GM08714 (cell line): ENCODE results near the gene NARS2.
"Not testable (repeated sequence)": the region's sequence is repeated elsewhere in the genome, so short reads cannot be mapped to it uniquely, and the experiment has no call there.

ENCODE experiments used
- H3K4me3 ChIP-seq: fragments of 200-500 bp; sonication (Bioruptor generic); 2 replicates; pipeline ENCODE4 v1.5.1; 2014; ENCODE audit warnings: mild to moderate bottlenecking, low read length, inconsistent platforms
- ZNF274 ChIP-seq: IDR thresholded peaks from 2 replicates; pipeline ENCODE4 v1.6.1; 2012; ENCODE audit warnings: mild to moderate bottlenecking, low read depth, low read length

NARS2 gene

DNA sequence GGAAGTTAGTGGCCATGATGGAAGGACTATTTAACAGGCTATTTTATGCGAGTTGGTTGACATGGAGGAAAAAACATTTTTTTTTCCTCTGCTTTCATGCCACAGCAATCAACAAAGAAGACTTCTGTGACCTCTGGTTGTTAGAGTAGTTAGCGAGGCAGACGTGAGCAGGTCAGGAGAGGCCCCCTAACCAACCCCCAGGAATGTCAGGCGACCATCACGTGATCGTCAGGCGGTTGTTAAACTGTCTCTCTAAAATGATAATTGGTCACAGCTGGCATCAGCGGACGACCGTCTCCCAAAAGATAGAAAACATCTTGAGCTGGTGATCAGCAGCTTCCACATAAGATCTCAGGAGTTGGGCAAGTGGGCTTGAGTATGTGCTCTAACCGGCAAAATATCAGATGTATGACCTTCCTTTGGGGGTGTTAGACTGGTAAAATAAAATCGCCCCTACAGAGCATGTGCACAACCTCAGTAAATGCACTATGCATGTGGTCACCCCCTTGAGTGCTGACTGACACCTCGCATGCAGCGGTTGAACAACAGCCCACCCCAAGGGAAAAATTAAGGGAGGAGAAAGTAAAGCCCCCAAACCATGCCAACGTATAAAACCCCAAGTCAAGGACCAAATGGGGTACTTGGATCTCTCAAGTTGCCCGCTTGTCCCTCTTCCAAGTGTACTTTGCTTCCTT, 20.9 kb upstream of the NARS2 start:
- TF ChIP-seq ZNF274 = no peak
- H3K4me3 ChIP-seq = no peak overlapping the region

DNA sequence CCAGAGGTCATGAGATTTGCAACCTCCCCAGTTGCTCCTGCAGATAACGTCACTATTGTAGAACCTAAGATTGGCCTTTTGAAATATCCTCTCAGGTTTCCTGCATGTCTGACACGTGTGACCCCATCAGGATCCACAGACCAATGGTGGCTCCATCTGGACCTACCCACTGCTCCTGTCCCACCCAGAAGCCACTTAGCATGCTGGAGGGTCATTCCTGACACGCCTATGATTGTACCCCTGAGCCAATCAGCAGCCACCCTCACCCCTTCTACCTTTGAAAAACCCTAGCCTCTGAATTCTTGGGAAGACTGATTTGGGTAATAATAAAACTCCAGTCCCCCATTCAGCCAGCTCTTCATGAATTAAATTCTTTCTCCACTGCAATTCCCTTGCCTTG, 20.1 kb upstream of the NARS2 start:
- no peak overlapping the region for H3K4me3 ChIP-seq
- no peak for TF ChIP-seq ZNF274

DNA sequence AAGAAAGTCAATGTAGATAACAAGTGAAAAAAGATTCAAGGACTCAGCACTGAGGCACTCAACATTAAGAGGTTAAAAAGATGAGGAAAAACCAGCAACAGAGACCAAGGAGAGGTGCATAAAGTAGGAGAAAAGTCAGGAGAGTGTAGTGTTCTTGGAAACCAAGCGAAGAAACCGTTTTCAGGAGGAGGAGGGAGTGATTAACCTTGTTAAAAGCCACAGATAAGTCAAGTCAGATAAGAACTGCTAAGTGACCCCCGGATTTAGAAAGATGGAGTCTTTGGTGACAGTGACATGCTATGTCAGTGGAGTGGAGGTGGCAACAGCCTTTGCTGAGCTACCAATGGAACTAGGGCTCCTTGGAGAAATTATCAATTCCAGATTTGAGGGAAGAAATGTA, 13.9 kb upstream of the NARS2 start:
- no peak for TF ChIP-seq ZNF274

DNA sequence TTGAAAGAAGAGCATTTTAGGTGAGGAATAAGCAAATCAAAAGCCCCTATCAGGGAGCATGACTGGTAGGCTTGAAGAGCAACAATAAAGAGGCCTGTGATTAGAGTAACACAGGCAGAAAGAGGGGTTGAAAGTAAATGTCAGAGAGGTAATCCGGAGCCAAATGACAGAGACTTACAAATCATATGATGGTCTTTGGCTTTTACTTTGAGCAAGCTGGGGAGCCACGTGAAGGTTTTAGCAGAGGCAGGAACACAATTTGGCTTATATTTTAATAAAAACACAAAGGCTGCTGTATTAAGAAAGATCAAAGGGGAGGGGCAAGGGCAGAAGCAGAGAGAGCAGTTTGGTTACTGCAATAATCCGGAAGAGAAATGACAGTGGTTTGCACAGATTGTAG, 12.8 kb upstream of the NARS2 start:
- H3K4me3 ChIP-seq = no peak overlapping the region
- TF ChIP-seq ZNF274 = no peak

More for the DNA sequence above, 13.9 kb upstream of the NARS2 start:
- H3K4me3 ChIP-seq = no peak overlapping the region

DNA sequence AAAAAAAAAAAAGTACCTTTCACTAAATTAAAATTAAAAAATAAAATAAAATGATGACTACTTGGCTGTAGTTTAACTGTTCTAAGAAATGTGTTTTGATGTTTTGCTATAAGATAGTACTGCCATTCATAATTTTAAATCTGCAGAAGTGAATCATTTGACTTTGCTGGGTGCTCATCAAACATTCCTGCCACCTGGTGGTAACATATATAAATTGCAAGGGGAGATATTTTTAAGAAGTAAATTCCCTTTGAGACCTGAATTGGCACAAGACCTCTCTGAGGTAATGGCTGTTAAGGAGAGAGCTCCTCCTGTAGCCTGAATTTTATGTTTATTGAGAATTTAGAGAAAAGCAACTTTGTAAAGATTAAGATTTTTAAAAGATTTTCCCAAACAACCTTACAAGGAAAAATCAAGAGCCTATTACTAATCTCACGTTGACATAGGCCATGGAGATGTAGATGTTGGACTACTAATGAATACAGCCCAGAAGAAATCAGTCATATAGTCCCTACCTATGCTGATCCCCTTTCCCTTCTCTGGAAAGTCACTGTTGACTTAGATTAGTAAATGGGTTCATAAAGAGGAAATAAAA, 11.9 kb upstream of the NARS2 start:
- TF ChIP-seq ZNF274 = no peak
- H3K4me3 ChIP-seq = no peak overlapping the region

DNA sequence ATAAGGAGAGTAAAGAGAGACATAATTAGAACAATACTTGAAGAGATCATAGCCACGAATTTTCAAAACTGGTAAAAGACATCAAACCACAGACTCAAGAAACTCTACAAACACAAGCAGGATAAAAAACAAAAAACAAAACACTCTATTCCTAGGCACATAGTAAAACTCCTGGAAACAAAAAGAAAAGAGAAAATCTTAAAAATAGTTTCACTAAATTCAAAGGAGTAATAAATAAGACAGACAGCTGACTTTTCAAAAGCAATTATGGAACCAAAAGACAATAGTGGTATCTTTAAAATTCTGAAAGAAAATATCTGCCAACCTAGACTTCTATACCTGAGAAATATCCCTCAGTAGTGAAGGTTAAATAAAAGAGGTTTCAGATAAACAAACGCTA, 9.2 kb upstream of the NARS2 start:
- TF ChIP-seq ZNF274 = no peak
- H3K4me3 ChIP-seq = no peak overlapping the region

DNA sequence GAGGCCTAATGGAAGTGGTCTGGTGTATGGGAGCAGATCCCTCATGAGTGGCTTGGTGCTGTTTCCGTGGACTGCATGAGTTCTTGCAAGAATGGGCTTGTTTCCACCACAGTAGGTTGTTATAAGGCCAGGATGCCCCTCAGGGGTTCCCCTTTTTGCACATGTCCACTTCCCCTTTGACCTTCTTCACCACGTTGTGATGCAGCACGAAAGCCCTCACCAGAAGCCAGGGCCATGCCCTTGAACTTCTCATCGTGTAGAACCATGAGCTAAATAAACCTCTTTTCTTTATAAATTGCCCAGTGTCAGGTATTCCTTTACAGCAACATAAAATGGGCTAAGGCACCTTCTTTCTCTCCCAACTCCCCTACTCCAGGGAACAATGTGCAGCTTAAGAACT, 2.8 kb upstream of the NARS2 start:
- TF ChIP-seq ZNF274 = no peak
- H3K4me3 ChIP-seq = no peak overlapping the region

DNA sequence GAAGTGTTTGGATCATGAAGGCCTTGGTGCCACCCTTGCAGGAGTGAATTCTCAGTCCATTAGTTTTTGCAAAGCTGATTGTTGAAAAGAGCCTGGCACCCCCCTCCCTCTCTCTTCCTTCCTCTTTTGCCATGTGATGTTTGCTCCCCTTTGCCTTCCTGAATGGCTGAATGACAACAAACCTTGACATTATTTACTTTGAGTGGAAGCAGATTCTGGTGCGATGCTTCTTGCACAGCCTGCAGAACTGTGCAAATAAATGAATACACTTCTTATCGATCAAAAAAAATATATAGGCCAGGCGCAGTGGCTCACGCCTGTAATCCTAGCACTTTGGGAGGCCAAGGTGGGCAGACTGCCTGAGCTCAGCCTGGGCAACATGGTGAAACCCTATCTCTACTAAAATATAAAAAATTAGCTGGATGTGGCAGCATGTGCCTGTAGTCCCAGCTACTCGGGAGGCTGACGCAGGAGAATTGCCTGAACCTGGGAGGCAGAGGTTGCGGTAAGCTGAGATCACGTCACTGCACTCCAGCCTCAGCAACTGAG, 2.0 kb upstream of the NARS2 start:
- H3K4me3 ChIP-seq = no peak overlapping the region
- no peak for TF ChIP-seq ZNF274

DNA sequence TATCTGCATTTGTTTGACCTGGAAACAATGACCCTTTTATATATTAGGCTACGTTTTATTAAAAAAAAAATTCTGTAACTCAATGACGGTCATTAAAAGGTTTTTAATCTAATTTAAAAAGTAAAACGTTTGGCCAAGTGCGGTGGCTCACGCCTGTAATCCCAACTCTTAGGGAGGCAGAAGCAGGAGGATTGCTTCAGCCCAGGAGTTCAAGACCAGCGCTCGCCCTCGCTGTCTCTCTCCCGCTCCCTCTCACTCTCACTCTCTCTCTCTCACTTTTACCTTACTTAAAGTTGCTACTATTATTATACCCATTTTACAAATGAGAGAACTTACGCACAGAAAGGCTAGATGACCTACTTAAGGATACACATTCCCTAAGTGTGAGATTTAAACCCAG, 814 bp upstream of the NARS2 start:
- H3K4me3 ChIP-seq = peak overlapping the region; percentile 89; the same call in 1 of the 2 replicates
- no peak for TF ChIP-seq ZNF274

DNA sequence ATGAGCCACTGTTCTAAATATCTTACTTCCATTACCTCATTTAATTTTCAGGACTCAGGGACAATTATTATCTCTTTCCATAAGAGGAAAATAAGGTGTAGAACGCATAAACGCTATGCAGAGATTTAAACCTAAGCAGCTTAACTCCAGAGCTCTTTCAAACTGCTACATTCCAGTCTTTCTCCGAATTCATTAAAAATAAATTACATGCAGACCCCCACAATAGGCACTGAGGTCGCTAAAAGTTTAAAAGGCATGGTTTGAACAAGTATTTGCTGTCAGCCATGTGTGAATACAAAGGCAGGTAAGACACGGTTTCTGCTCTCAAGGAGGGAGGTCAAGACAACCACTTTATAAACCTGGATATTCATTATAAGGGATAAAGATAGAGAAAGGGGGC, 983 bp downstream of the NARS2 start:
- H3K4me3 ChIP-seq = peak overlapping the region; percentile 89
- TF ChIP-seq ZNF274 = no peak

DNA sequence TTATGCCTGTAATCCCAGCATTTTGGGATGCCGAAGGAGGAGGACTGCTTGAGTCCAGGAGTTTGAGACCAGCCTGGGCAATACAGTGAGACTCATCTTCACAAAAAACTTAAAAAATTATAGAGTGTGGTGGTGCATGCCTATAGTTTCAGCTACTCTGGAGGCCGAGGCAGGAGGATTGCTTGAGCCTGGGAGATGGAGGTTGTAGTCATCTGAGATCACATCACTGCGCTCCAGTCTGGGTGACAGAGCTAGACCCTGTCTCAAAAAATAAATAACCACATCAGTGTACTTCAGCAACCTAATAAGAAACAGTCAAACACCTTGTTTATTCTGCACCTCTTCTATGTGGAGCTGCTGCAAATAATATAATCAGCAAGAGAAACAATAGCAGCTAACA, 1.4 kb downstream of the NARS2 start:
- peak overlapping the region; percentile 89 for H3K4me3 ChIP-seq

DNA sequence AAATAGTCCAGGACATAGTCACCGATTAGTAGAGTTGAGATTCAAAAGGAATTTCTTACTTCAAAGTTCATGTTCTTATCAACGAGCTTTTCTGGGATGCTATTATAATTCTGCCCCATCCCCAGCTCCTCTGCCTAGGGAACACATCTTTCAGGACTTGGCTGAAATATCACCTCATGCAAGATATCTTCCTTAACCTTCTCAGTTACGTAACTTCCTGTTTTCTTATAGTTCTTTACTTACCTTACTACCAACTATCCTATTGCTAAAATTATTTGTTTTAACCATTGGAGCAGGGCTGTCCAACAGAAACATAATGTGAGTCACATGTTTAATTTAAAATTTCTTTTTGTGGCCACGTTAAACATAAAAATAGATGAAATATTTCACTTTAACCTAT, 2.3 kb downstream of the NARS2 start:
- no peak overlapping the region for H3K4me3 ChIP-seq
- no peak for TF ChIP-seq ZNF274

More for the DNA sequence above, 1.4 kb downstream of the NARS2 start:
- no peak for TF ChIP-seq ZNF274

DNA sequence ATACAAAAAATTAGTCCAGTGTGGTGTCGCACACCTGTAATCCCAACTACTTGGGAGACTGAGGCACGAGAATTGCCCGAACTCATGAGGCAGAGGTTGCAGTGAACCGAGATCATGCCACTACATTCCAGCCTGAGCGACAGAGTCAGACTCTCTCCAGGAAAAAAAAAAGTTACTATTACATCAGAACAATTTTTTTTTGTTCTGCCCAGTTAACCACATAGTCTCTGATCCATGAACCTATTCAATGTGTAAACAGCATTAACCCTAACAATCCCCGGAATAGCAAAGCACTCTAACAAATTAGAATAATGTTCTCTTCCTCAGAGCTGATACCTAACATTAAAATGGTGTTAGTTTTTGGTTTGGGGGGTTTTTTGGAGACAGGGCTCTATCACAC, 4.6 kb downstream of the NARS2 start:
- H3K4me3 ChIP-seq = no peak overlapping the region
- no peak for TF ChIP-seq ZNF274

DNA sequence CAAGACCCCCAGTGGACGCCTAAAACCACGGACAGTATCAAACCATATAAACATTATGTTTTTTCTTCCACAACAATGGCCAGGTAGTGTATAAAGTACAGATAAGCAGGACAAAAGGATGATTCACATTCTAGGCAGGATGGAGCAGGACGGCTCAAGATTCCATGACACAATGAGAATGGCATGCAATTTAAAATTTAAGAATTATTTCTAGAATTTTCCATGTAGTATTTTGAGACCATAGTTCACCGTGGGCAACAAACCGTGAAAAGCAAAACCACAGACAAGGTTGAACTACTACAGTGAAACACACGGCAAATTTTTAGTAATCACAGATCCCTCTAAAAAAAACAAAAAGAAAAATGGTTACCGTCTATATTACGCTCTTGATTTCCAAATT, 7.5 kb downstream of the NARS2 start:
- H3K4me3 ChIP-seq = no peak overlapping the region
- no peak for TF ChIP-seq ZNF274

DNA sequence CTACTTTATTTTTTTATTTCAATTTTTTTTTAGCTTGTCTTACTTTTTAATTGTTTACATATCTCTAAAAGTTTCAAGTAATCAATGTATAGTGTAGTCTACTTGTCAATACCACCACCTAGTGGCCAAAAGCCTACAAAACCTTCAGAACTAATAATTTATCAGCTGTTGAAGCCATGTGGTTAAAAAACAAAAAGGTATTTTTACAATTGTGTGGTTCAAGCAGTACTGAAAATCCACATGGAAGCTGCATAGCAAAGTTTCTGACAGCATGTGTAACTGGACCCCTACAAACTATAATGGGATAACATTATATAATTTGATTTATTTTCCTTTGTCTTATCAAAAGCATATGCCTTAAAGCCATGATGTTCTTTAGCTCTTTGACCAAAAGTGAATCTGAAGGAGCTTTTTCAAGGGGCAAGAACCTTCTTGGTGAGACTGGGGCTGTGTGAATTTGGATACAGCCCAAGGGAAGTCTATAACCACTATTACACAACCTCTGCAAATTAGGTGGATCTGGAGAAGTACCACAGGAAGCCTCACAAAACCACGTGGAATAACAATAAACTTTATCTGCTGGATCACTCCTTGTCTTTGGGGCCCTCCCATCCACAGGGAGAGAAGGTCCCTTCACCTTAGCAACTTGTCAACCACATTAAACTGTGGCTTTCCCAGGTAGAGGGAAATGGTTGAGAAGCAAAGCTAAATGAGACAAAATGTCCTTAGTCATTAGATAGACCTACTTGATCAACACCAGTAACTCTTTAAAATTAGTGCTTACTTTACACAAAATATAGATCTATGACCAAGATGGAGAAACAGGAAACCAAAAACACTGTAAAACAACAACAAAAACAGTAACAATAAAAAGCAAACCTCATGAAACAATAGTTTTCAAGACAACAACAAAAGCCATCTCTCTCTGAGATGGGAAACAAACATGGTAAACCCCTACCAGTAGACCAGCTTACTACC, 9.9 kb downstream of the NARS2 start:
- TF ChIP-seq ZNF274 = no peak
- no peak overlapping the region for H3K4me3 ChIP-seq

DNA sequence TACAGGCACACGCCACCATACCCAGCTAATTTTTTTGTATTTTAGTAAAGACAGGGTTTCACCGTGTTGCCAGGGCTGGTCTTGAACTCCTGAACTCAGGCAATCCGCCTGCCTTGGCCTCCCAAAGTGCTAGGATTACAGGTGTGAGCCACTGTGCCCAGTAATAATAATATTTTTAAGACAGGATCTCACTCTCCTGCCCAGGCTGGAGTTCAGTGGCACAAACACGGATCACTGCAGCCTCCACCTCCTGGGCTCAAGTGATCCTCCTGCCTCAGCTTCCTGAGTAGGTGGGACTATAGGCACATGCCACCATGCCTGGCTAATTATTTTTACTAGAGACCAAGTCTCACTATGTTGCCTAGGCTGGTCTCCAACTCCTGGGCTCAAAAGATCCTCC, 10.6 kb downstream of the NARS2 start:
- H3K4me3 ChIP-seq = not testable (repeated sequence)

DNA sequence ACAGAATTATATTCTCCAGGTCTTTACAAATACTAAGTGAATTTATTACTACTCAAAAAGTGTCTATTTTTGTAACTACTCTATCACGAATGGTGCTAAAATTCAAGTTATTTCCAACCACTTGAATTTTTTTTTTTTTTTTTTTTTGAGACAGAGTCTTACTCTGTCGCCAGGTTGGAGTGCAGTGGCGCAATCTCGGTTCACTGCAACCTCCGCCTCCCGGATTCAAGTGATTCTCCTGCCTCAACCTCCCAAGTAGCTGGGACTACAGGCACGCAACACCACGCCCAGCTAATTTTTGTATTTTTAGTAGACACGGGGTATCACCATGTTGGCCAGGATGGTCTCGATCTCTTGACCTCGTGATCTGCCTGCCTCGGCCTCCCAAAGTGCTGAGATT, 11.6 kb downstream of the NARS2 start:
- not testable (repeated sequence) for H3K4me3 ChIP-seq
